B cell (primary cell): ENCODE measurements around the gene PTPRN2. TPM values are rescaled to one million over a fixed set of nuclear protein-coding genes. Genes with fewer than 3 reads are reported as not detected.

Experiments used
- ATAC-seq: fragments of 200-7000 bp; cut with Tn5 transposase; one replicate; pipeline ENCODE4 v1.10.0; 2021; ENCODE audit warnings: low read depth, mild to moderate bottlenecking, moderate number of reproducible peaks, moderate library complexity
- CTCF ChIA-PET: fragments of 350-600 bp; sonication (Branson Sonifier 250); formaldehyde crosslinking; loops from one replicate; lab custom pipeline; 2021; ENCODE audit warnings: antibody characterized with exemption, inconsistent platforms; lab: Charles Lee
- POLR2A ChIA-PET: fragments of 350-600 bp; sonication (Branson Sonifier 250); formaldehyde crosslinking; loops from one replicate; lab custom pipeline; 2021; ENCODE audit warnings: antibody characterized with exemption; lab: Charles Lee
- DNase-seq: peaks from one replicate; pipeline ENCODE4 v3.0.0; 2013
- H2AFZ ChIP-seq: 2 replicates; pipeline ENCODE4 v1.6.1; 2012; ENCODE audit warnings: mild to moderate bottlenecking, low read depth, low read length; ENCODE audit not compliant: insufficient read depth, poor library complexity, severe bottlenecking
- H3K27ac ChIP-seq, 2 donors: 1 replicate in 1 of 2; 2 replicates in 1 of 2; pipeline ENCODE4 v1.5.1; 2012 to 2013; ENCODE audit warnings: low read length in 2 of 2, mild to moderate bottlenecking in 2 of 2, moderate library complexity in 1 of 2
- H3K27me3 ChIP-seq, 4 experiments: fragments of 200-600 bp in 1 of 4; sonication (generic) in 1 of 4; replicated peaks in 1 of 4; 1 replicate in 2 of 4; 2 replicates in 2 of 4; pipeline versions ENCODE4 v1.6.1 to v1.7.0; 2013 to 2016; ENCODE audit warnings: low read length in 3 of 4, mild to moderate bottlenecking in 2 of 4, mixed read lengths in 1 of 4, moderate library complexity in 1 of 4; ENCODE audit not compliant: insufficient read depth in 4 of 4, control insufficient read depth in 3 of 4; ENCODE audit errors: control extremely low read depth in 1 of 4
- H3K36me3 ChIP-seq, 2 experiments: replicated peaks in 1 of 2; 1 replicate in 1 of 2; 2 replicates in 1 of 2; pipeline versions ENCODE4 v1.6.1 to v1.7.1; 2013; ENCODE audit warnings: low read length in 1 of 2; ENCODE audit not compliant: insufficient read depth in 2 of 2, control insufficient read depth in 1 of 2; ENCODE audit errors: control extremely low read depth in 1 of 2, extremely low read depth in 1 of 2
- H3K4me1 ChIP-seq, 2 donors: fragments of 200-600 bp in 1 of 2; sonication (generic) in 1 of 2; 1 replicate in 1 of 2; 2 replicates in 1 of 2; pipeline versions ENCODE4 v1.5.1 to v1.6.1; 2013 to 2017; ENCODE audit warnings: low read length in 2 of 2; ENCODE audit not compliant: control insufficient read depth in 2 of 2, insufficient read depth in 2 of 2
- H3K4me2 ChIP-seq: replicated peaks from 2 replicates; pipeline ENCODE3; 2012; ENCODE audit warnings: mild to moderate bottlenecking, low read depth, low read length; ENCODE audit not compliant: poor library complexity, severe bottlenecking
- H3K4me3 ChIP-seq, 5 experiments: fragments of 200-600 bp in 1 of 5; sonication (generic) in 1 of 5; 1 replicate in 3 of 5; 2 replicates in 2 of 5; pipeline versions ENCODE4 v1.5.1 to v1.7.0; 2011 to 2016; ENCODE audit warnings: low read length in 4 of 5, mild to moderate bottlenecking in 4 of 5, low read depth in 2 of 5, control low read depth in 1 of 5, moderate library complexity in 1 of 5; ENCODE audit not compliant: insufficient read depth in 1 of 5; ENCODE audit errors: control extremely low read depth in 1 of 5, extremely low read depth in 1 of 5
- H3K79me2 ChIP-seq: fragments of 200-600 bp; sonication (generic); one replicate; pipeline ENCODE4 v1.6.0; 2016; ENCODE audit warnings: low read length; ENCODE audit not compliant: control insufficient read depth, insufficient read depth
- H3K9ac ChIP-seq: fragments of 200-600 bp; sonication (generic); 2 replicates; pipeline ENCODE4 v1.6.1; 2017; ENCODE audit warnings: mild to moderate bottlenecking, low read length, moderate library complexity
- H3K9me3 ChIP-seq, 3 donors: one replicate each; pipeline versions ENCODE4 v1.6.1 to v1.7.1; 2013; ENCODE audit warnings: low read length in 2 of 3; ENCODE audit not compliant: control insufficient read depth in 2 of 3, insufficient read depth in 1 of 3; ENCODE audit errors: control extremely low read depth in 1 of 3
- H4K20me1 ChIP-seq: 2 replicates; pipeline ENCODE4 v1.6.0; 2012; ENCODE audit warnings: mild to moderate bottlenecking, low read length; ENCODE audit not compliant: insufficient read depth, control insufficient read depth, poor library complexity, severe bottlenecking
- H3K27ac Mint-ChIP-seq: one replicate; pipeline ENCODE4 v1.8.0; 2021; ENCODE audit warnings: mixed read lengths
- H3K27me3 Mint-ChIP-seq: one replicate; pipeline ENCODE4 v1.8.0; 2021; ENCODE audit warnings: mixed read lengths
- H3K4me1 Mint-ChIP-seq: one replicate; pipeline ENCODE4 v1.8.0; 2021; ENCODE audit warnings: mixed read lengths
- H3K4me3 Mint-ChIP-seq: one replicate; pipeline ENCODE4 v1.8.0; 2021; ENCODE audit warnings: mixed read lengths
- H3K9me3 Mint-ChIP-seq: one replicate; pipeline ENCODE4 v1.8.0; 2022; ENCODE audit warnings: mixed read lengths; ENCODE audit not compliant: insufficient read depth
- EZH2 ChIP-seq: IDR thresholded peaks from 2 replicates; pipeline ENCODE4 v1.6.1; 2012; ENCODE audit warnings: borderline replicate concordance, low read depth, mild to moderate bottlenecking, moderate library complexity, low read length; ENCODE audit not compliant: insufficient read depth, poor library complexity, severe bottlenecking
- WGBS: methylation state at CpG from one replicate; pipeline ENCODE4 v1.1.5; 2013; ENCODE audit warnings: missing lambda C conversion rate; ENCODE audit not compliant: insufficient coverage; 5-methylcytosine and 5-hydroxymethylcytosine counted together
- intact Hi-C: fragments of 100-400 bp; cut with micrococcal nuclease; formaldehyde crosslinking; loops from one replicate; pipeline ENCODE4 v1.10.0; 2022
- polyA plus RNA-seq: library from polyadenylated mRNA; depleted of rRNA; stranded (reverse); fragments of >200 nt; gene quantifications from 2 replicates; pipeline ENCODE4 v1.2.3, GENCODE V29; 2012
- total RNA-seq, 2 donors: library from RNA; stranded (reverse); fragments of 120-200 nt in 1 of 2; gene quantifications; 1 replicate in 1 of 2; 2 replicates in 1 of 2; pipeline versions ENCODE4 v1.2.3 to v1.2.4, GENCODE V29; 2013 to 2022
- TF ChIP-seq, protein P1 (sequence below): fragments of 200-600 bp; IDR thresholded peaks from one replicate; pipeline ENCODE4 v1.8.0; 2022; ENCODE audit warnings: antibody characterized with exemption, mild to moderate bottlenecking

PTPRN2 gene
- total and polyA plus RNA-seq, 2 donors (not counting 1 experiment from before 2014, with no cell fraction given): 2.0 to 5.0 TPM

DNA sequence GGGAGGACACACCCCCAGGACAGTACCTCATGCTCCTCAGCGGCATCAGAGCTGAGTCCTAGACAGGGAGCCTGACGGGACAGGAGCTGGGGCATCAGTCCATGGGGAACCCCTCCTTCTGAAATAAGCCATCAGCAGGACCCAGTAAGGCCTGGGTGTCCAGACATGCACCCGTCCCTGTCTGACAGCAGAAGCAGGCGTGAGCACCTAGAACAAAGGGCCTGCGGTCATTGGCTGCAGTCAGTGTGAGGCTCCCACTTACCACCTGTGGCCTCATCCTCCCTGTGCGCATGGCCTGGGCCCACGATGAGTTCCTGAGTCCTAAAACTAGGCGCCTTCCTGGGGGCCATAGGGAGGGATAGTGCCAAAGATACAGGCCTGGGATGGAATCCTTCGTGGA is 484.7 kb downstream of the PTPRN2 start:
- no peaks in the 10 kb centered on the region for H3K36me3 ChIP-seq
- no peak overlapping the region for H3K27ac Mint-ChIP-seq
- H3K9me3 Mint-ChIP-seq: peaks cover 2% of the 10 kb centered on the region
- H2AFZ ChIP-seq: no peak overlapping the region
- ChIA-PET CTCF (no interaction called here), POLR2A (no interaction called here)
- H4K20me1 ChIP-seq: no peaks in the 10 kb centered on the region
- ATAC-seq: no peak
- DNase-seq: no peak
- H3K27ac ChIP-seq: no peak overlapping the region
- H3K27me3 Mint-ChIP-seq: no peaks in the 10 kb centered on the region
- intact Hi-C loops: no loop called here
- H3K79me2 ChIP-seq: no peaks in the 10 kb centered on the region
- H3K4me2 ChIP-seq: no peak overlapping the region
- TF ChIP-seq EZH2: no peak
- TF ChIP-seq, protein P1, sequence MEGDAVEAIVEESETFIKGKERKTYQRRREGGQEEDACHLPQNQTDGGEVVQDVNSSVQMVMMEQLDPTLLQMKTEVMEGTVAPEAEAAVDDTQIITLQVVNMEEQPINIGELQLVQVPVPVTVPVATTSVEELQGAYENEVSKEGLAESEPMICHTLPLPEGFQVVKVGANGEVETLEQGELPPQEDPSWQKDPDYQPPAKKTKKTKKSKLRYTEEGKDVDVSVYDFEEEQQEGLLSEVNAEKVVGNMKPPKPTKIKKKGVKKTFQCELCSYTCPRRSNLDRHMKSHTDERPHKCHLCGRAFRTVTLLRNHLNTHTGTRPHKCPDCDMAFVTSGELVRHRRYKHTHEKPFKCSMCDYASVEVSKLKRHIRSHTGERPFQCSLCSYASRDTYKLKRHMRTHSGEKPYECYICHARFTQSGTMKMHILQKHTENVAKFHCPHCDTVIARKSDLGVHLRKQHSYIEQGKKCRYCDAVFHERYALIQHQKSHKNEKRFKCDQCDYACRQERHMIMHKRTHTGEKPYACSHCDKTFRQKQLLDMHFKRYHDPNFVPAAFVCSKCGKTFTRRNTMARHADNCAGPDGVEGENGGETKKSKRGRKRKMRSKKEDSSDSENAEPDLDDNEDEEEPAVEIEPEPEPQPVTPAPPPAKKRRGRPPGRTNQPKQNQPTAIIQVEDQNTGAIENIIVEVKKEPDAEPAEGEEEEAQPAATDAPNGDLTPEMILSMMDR: no peak
- WGBS: 87% methylated on average over 7 of the region's 9 CpGs
- no peaks in the 10 kb centered on the region for H3K27me3 ChIP-seq
- H3K4me3 ChIP-seq: no peak overlapping the region
- H3K4me3 Mint-ChIP-seq: no peak overlapping the region
- no peaks in the 10 kb centered on the region for H3K4me1 Mint-ChIP-seq
- peaks cover 0 to 39% (median 0%) of the 10 kb centered on the region in 3 donors for H3K9me3 ChIP-seq
- no peak overlapping the region for H3K9ac ChIP-seq
- H3K4me1 ChIP-seq: no peaks in the 10 kb centered on the region

DNA sequence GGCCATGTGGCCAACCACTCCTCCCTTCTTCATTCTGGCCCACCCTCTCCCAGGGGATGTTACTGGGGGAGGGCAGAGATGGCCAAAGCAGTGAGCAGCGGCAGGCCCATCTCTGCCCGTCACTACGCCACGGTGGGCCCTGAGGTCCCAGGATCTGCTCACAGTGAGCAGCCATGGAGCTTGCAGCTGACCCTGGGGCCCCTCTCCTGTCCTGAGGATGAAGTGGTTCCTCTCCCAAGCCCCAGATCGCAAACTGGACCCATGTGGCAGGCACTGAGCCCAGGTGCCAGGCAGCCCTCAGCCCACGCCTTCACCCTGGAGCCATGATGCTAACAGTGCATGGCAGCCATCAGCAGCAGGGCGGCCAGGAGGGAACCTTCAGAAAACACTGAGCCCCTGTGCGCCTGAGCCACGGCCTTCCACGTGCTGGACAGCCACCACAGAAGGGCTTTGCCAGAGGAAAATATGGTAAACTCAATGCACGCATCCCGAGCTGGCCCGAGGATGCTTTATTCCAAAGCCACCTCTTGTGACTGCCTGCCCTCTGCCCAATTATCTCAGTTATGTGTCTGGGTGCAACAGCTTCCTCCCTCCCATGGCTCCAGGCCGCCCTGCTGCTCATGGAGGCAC is 485.7 kb downstream of the PTPRN2 start:
- H3K9me3 ChIP-seq: peaks cover 0 to 41% (median 0%) of the 10 kb centered on the region in 3 donors
- Mint-ChIP-seq H3K4me1 (no peaks in the 10 kb centered on the region), H3K4me3 (no peak overlapping the region), H3K27me3 (no peaks in the 10 kb centered on the region), H3K27ac (no peak overlapping the region), H3K9me3 (peaks cover 2% of the 10 kb centered on the region)
- no peaks in the 10 kb centered on the region for H3K4me1 ChIP-seq
- no peak for ATAC-seq
- H3K9ac ChIP-seq: no peak overlapping the region
- no peak overlapping the region for H3K27ac ChIP-seq
- no peak overlapping the region for H2AFZ ChIP-seq
- 91% methylated on average over 14 of the region's 14 CpGs for WGBS
- H3K36me3 ChIP-seq: no peaks in the 10 kb centered on the region
- H3K27me3 ChIP-seq: no peaks in the 10 kb centered on the region
- no peak overlapping the region for H3K4me2 ChIP-seq
- H4K20me1 ChIP-seq: no peaks in the 10 kb centered on the region
- intact Hi-C loops: no loop called here
- CTCF ChIA-PET: no interaction called here
- TF ChIP-seq EZH2: no peak
- TF ChIP-seq, protein P1: no peak
- H3K79me2 ChIP-seq: no peaks in the 10 kb centered on the region
- DNase-seq: no peak
- POLR2A ChIA-PET: no interaction called here
- H3K4me3 ChIP-seq: no peak overlapping the region
